Endodermal cell (in vitro differentiated cells): Measurements from ENCODE around the gene MYO1F. TPM values are rescaled to one million over a fixed set of nuclear protein-coding genes. Genes with fewer than 3 reads are reported as not detected.

Source experiments
- DNase-seq: peaks from one replicate; pipeline ENCODE4 v3.0.0-alpha.2; 2017
- H3K27ac ChIP-seq: 2 replicates; pipeline ENCODE4 v1.5.1; 2013; ENCODE audit warnings: mild to moderate bottlenecking, low read depth, low read length, moderate library complexity
- H3K27me3 ChIP-seq: 2 replicates; pipeline ENCODE4 v1.6.1; 2013; ENCODE audit warnings: mild to moderate bottlenecking, low read length, moderate library complexity; ENCODE audit not compliant: insufficient read depth, control insufficient read depth, poor library complexity, severe bottlenecking
- H3K36me3 ChIP-seq: 2 replicates; pipeline ENCODE4 v1.7.0; 2013; ENCODE audit warnings: mild to moderate bottlenecking, low read length, moderate library complexity; ENCODE audit not compliant: control insufficient read depth, insufficient read depth
- H3K4me1 ChIP-seq: one replicate; pipeline ENCODE4 v1.7.0; 2013; ENCODE audit warnings: low read length; ENCODE audit not compliant: control insufficient read depth, insufficient read depth
- H3K4me3 ChIP-seq: 2 replicates; pipeline ENCODE4 v1.5.1; 2013; ENCODE audit warnings: mild to moderate bottlenecking, low read length, moderate library complexity
- H3K9ac ChIP-seq: 2 replicates; pipeline ENCODE4 v1.6.1; 2013; ENCODE audit warnings: mild to moderate bottlenecking, low read length, moderate library complexity; ENCODE audit not compliant: poor library complexity, severe bottlenecking; ENCODE audit errors: extremely low read depth
- H3K9me3 ChIP-seq: 2 replicates; pipeline ENCODE4 v1.6.1; 2013; ENCODE audit warnings: mild to moderate bottlenecking, low read length, moderate library complexity; ENCODE audit not compliant: control insufficient read depth
- H3K27ac Mint-ChIP-seq: 2 replicates; pipeline ENCODE4 v1.8.0; 2020; ENCODE audit warnings: mixed read lengths
- H3K27me3 Mint-ChIP-seq: 2 replicates; pipeline ENCODE4 v1.8.0; 2021; ENCODE audit warnings: mild to moderate bottlenecking, mixed read lengths; ENCODE audit not compliant: insufficient read depth
- H3K36me3 Mint-ChIP-seq: 2 replicates; pipeline ENCODE4 v1.8.0; 2020; ENCODE audit warnings: low read depth, mixed read lengths
- H3K4me1 Mint-ChIP-seq: 2 replicates; pipeline ENCODE4 v1.8.0; 2020; ENCODE audit warnings: mixed read lengths
- H3K4me3 Mint-ChIP-seq: 2 replicates; pipeline ENCODE4 v1.8.0; 2020; ENCODE audit warnings: mild to moderate bottlenecking, moderate library complexity, mixed read lengths
- H3K9me3 Mint-ChIP-seq: 2 replicates; pipeline ENCODE4 v1.8.0; 2020; ENCODE audit warnings: mild to moderate bottlenecking, mixed read lengths
- CTCF ChIP-seq: fragments of 200-600 bp; sonication (generic); conservative IDR thresholded peaks from 2 replicates; pipeline ENCODE4 v1.5.0; 2021; ENCODE audit warnings: antibody characterized with exemption, mild to moderate bottlenecking
- WGBS, 2 experiments: methylation state at CpG; one replicate each; pipeline versions ENCODE4 v1.1.5 to v1.1.7; 2013; ENCODE audit warnings: missing lambda C conversion rate in 2 of 2, mixed read lengths in 1 of 2; ENCODE audit not compliant: insufficient coverage in 1 of 2, insufficient read length in 1 of 2; 5-methylcytosine and 5-hydroxymethylcytosine counted together
- total RNA-seq, 2 donors: library from RNA; stranded (reverse); fragmentation: NEBNext Ultra II Directional in 1 of 2; extraction: Animal tissue kit (Norgen Biotek cat#: 25700) in 1 of 2; gene quantifications; 2 replicates in 1 of 2; 3 replicates in 1 of 2; pipeline ENCODE4 v1.2.1, GENCODE V29; 2021

The MYO1F gene
- total RNA-seq, 2 donors from 2014 or later: 0.57 to 1.1 TPM

- peak within 1 kb of the TSS; percentile 77 for H3K9ac ChIP-seq
- peaks cover 5% of the 10 kb centered on the region for H3K4me1 ChIP-seq
- peaks cover 2% of the 10 kb centered on the region for H3K36me3 ChIP-seq
- peak within 1 kb of the TSS; percentile 82 for H3K4me3 ChIP-seq
- H3K27ac ChIP-seq: peak within 1 kb of the TSS; percentile 88
- peaks cover 7% of the 10 kb centered on the region for H3K4me1 Mint-ChIP-seq
- peaks cover 1% of the 10 kb centered on the region for H3K9me3 Mint-ChIP-seq
- H3K27me3 Mint-ChIP-seq: no peaks in the 10 kb centered on the region
- H3K4me3 Mint-ChIP-seq: peak within 1 kb of the TSS; percentile 81
- H3K9me3 ChIP-seq: no peaks in the 10 kb centered on the region
- 5 to 8% methylated on average over 36 to 70 of the region's 70 CpGs for WGBS, 2 experiments
- peaks cover 16% of the 10 kb centered on the region for H3K36me3 Mint-ChIP-seq
- no peaks in the 10 kb centered on the region for H3K27me3 ChIP-seq
- H3K27ac Mint-ChIP-seq: peak within 1 kb of the TSS; percentile 99
- no peak for TF ChIP-seq CTCF
- DNase-seq: peak; percentile 99
Measured at GRCh38 chr19:8513687-8514504, 63.3 kb downstream of the MYO1F start, which contains the start of gene ZNF414. ZNF414 (minus strand) TSS chr19:8514167; CDS start chr19:8514046, 121 bp downstream.

GRCh38 chr19:8513036-8513686 lies 64.1 kb downstream of the MYO1F start:
- H3K36me3 Mint-ChIP-seq: peaks cover 18% of the 10 kb centered on the region
- peak overlapping the region; percentile 82 for H3K4me3 ChIP-seq
- peak overlapping the region; percentile 36 for H3K9ac ChIP-seq
- H3K27ac Mint-ChIP-seq: peak overlapping the region; percentile 97
- H3K36me3 ChIP-seq: peaks cover 2% of the 10 kb centered on the region
- no peak for DNase-seq
- H3K27me3 ChIP-seq: no peaks in the 10 kb centered on the region
- H3K27me3 Mint-ChIP-seq: no peaks in the 10 kb centered on the region
- peak overlapping the region; percentile 81 for H3K4me3 Mint-ChIP-seq
- peaks cover 1% of the 10 kb centered on the region for H3K9me3 Mint-ChIP-seq
- H3K4me1 Mint-ChIP-seq: peaks cover 7% of the 10 kb centered on the region
- H3K9me3 ChIP-seq: no peaks in the 10 kb centered on the region
- peaks cover 5% of the 10 kb centered on the region for H3K4me1 ChIP-seq
- 56 to 74% methylated on average over 8 to 19 of the region's 19 CpGs for WGBS, 2 experiments
- peak overlapping the region; percentile 85 for H3K27ac ChIP-seq
- peak; percentile 13 for TF ChIP-seq CTCF

- TF ChIP-seq CTCF: no peak
- H3K27ac Mint-ChIP-seq: peak overlapping the region; percentile 84
- H3K4me1 Mint-ChIP-seq: peaks cover 4% of the 10 kb centered on the region
- DNase-seq: peak; percentile 84
- Histone ChIP-seq H3K27ac (peak overlapping the region; percentile 85), H3K9me3 (no peaks in the 10 kb centered on the region), H3K36me3 (peaks cover 2% of the 10 kb centered on the region), H3K9ac (no peak overlapping the region), H3K27me3 (no peaks in the 10 kb centered on the region), H3K4me1 (peaks cover 5% of the 10 kb centered on the region), H3K4me3 (peak overlapping the region; percentile 82)
- H3K27me3 Mint-ChIP-seq: no peaks in the 10 kb centered on the region
- peaks cover 21% of the 10 kb centered on the region for H3K36me3 Mint-ChIP-seq
- H3K9me3 Mint-ChIP-seq: peaks cover 1% of the 10 kb centered on the region
- 90 to 98% methylated on average over 7 to 22 of the region's 22 CpGs for WGBS, 2 experiments
- peak overlapping the region; percentile 6 for H3K4me3 Mint-ChIP-seq
Measured at GRCh38 chr19:8512115-8512967, 64.9 kb downstream of the MYO1F start.
